ENCODE results near the gene ORC5.

GRCh38 chr7:104225451-104225850 lies 17.6 kb upstream of the ORC5 start:
- TF ChIP-seq SUZ12 (IDR thresholded peaks at IDR 0.05) = no peak
- TF ChIP-seq SP1 (IDR thresholded peaks at IDR 0.05) = no peak
